NCI-H2081 (cell line): Measurements from ENCODE around the gene DMP1.

Experiments used
- DNase-seq, 2 experiments: peaks; one replicate each; lab custom pipeline; 2025; lab: John Stamatoyannopoulos, UW

DMP1 gene, protein sequence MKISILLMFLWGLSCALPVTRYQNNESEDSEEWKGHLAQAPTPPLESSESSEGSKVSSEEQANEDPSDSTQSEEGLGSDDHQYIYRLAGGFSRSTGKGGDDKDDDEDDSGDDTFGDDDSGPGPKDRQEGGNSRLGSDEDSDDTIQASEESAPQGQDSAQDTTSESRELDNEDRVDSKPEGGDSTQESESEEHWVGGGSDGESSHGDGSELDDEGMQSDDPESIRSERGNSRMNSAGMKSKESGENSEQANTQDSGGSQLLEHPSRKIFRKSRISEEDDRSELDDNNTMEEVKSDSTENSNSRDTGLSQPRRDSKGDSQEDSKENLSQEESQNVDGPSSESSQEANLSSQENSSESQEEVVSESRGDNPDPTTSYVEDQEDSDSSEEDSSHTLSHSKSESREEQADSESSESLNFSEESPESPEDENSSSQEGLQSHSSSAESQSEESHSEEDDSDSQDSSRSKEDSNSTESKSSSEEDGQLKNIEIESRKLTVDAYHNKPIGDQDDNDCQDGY

DNA sequence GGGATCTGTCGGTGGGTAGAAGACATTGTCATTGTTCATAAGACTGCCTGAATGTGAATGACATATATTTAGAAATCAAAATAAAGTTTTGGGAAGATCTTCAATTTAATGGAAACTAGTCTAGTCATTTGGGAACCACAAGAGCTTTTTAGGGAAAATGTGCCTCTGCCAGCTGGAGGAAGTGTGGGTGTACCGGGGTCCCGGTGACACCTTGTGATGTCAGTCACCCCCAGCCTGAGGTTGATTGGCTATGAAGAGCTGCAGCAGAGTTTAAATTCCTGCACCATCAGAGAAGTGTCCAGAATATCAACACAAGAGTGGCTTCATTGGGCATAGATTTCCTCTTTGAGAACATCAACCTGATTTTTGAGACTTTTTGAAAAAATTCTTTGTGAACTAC, at the start of gene DMP1:
DMP1 (plus strand) TSS at position 301 of the 400 bp plus-strand sequence. CDS start 6,213 bp downstream, outside the sequence.
- DNase-seq: no peak

DNA sequence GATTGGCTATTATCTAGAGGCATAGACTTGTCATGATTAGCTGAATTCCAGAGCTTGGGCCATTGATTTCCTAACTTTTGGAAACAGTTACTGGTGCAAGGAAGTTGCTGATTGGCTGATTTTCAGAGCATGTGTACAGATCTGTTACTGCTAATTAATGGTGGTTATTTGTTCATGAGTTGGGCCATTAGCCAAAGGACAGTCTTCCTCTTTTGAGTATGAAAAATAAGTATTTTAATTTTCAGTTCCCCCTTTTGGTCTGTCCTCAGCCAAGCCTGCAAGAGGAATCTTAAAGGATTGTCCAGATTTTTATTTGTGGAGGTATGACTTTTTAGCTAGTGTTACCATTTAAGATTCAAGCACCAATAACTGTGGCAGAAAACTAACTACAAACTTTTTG, 48.7 kb upstream of the DMP1 start:
- DNase-seq: no peak

DNA sequence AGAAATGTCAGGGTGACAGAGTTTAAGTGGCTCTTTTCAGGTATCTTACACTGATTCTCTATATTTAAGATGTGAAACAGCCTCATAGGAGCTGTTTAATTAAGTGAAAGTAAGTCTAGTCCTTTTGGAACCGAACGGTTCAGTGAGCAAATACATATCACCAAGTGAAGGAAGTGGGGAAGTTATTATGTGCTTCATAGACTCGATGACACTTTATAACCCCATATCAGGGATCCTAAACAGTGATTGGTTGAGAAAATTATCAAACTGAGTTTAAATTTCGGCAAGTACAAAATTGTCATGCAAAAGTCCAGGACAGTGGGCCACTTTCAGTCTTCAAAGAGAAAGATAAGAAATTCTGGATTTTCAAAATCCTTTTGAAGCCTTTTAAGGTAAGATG, 41.9 kb upstream of the DMP1 start, which contains the start of gene DSPP:
DSPP (plus strand) TSS at position 301 of the 400 bp plus-strand sequence. CDS start 2,380 bp downstream, outside the sequence.
- no peak for DNase-seq

DNA sequence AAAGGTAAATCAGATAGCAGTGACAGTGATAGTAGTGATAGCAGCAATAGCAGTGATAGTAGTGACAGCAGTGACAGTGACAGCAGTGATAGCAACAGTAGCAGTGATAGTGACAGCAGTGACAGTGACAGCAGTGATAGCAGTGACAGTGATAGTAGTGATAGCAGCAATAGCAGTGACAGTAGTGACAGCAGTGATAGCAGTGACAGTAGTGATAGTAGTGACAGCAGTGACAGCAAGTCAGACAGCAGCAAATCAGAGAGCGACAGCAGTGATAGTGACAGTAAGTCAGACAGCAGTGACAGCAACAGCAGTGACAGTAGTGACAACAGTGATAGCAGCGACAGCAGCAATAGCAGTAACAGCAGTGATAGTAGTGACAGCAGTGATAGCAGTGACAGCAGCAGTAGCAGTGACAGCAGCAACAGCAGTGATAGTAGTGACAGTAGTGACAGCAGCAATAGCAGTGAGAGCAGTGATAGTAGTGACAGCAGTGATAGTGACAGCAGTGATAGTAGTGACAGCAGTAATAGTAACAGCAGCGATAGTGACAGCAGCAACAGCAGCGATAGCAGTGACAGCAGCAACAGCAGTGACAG, 35.7 kb upstream of the DMP1 start:
- DNase-seq: no peak

DNA sequence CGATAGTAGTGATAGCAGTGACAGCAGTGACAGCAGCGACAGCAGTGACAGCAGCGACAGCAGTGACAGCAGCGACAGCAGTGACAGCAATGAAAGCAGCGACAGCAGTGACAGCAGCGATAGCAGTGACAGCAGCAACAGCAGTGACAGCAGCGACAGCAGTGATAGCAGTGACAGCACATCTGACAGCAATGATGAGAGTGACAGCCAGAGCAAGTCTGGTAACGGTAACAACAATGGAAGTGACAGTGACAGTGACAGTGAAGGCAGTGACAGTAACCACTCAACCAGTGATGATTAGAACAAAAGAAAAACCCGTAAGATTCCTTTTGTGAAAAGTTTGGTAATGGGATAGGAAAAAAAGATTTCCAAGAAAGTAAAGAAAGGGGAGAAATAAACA, 33.8 kb upstream of the DMP1 start:
- no peak for DNase-seq

DNA sequence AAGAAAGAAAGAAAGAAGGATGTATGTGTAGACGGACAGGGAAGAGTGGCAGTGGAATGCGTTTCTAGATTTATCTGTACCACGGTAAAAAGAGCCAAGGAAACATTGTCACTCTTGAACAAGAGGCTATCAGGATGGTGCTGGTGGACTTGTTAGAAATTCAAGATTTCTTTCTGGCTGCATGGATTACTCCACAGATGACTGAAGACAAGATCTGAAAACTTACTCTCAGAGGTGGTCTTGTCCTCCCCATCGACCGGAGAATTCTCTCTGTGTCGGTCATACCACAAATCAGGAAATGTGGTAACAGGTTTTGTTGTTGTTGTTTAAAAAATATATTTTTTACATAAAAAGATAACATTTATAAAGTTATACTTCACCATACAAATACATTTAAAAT, 30.0 kb upstream of the DMP1 start:
- no peak for DNase-seq

DNA sequence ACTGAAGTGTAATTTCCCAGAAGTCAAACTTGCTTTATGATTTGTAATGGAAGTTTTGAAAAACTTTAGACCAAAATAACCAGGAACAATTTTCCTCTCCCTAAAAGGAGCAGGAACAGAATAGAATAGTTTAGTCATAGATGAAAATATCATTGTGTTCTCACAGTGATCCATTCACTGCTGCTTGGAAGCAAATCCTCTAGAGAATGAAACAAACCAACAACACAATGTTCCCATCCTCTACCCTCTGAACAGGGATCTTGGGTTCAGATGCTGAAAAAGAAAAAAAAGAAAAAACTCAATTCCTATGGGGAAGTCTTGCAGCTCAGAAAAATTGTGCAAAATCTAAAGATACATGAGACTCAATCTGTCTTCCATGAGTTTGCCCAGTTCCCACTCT, 29.6 kb upstream of the DMP1 start:
- DNase-seq: no peak

DNA sequence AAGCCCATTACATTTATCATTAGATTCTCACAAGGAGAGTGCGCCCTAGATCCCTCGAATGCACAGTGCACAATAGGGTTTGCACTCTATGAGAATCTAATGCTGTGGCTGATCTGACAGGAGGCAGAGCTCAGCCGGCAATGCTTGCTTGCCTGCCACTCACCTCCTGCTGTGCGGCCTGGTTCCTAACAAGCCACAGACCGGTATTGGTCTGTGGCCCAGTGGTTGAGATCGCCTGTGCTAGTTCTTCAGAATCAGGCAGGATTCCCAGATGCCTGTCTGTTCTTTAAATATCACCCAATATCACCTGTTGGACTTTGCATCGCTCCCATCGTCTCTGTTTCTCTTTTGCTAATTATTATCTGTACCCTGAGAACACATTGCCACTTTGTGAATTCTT, 27.8 kb upstream of the DMP1 start:
- no peak for DNase-seq

DNA sequence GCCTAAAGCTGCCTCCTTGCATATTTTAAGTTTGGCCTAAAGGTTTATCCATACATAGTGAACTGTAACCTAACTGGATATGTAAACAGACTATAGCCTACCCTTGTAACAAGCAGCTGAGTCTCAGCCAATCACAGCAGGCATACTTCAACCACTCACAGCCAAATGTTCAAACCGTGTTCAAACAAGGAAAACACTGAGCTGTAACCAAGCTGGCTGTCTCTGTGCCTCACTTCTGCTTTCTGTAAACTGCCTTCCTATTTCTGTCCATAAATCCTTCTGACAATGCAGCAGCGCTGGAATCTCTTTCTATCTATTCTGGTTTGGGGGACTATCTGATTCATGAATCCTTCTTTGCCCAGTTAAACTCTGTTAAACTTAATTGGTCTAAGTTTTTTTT, 25.4 kb upstream of the DMP1 start:
- no peak for DNase-seq

DNA sequence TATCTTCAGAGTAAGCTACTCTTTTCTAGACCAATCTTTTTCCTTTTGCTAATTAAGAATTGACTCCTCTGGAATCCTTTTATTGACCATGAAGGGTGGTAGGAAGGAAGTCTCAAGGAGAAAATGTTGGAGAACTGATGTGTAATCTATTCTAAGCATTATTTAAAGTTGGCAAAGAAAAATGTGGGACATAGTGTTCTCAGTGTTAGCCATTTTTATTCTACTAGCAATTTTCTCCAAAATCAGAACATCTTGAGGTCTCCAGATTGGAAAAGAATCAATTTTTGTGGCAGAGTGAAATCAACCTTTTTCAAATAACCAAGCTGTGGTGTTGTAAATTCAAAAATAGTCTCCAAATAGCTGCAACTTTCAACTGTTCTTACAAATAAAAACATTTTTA, 18.4 kb upstream of the DMP1 start:
- no peak for DNase-seq

DNA sequence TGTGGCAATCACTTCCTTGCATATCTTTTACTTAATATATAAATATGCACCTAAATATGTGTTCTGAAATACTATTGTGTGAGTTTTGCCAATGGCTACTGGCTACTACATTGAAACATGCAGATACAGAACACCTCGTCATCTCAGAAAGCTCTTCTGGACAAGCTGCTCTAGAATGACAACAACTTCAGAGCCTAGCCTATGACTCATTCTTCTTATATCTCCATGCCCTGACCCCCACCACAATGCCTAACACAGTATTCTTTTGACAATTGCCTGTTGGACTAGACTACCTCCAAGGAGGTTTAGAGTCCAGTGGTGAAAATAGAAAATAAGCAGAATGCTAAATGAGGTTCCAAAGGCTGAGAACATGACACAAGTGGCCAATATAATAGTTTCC, 17.6 kb upstream of the DMP1 start:
- DNase-seq: no peak

DNA sequence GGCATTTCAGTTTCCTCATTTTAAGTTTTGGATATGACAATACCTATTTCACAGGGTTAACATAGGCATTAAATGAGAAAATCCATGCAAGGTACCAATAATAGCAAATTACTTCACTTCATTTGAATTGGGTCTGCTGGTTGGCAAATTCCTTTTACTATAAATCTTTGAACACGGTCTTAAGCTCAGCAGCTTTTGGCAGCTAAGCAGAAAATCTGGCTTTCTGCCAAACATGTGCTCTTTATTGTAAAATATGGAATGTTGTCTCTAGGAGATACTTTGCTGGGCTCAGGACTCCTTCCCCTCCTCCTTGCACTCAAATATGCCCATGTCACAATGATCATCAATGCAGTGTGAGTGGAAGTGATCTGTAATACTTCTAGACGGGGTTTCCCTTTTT, 16.8 kb upstream of the DMP1 start:
- peak in 1 of 2 experiments; percentile 29 for DNase-seq

DNA sequence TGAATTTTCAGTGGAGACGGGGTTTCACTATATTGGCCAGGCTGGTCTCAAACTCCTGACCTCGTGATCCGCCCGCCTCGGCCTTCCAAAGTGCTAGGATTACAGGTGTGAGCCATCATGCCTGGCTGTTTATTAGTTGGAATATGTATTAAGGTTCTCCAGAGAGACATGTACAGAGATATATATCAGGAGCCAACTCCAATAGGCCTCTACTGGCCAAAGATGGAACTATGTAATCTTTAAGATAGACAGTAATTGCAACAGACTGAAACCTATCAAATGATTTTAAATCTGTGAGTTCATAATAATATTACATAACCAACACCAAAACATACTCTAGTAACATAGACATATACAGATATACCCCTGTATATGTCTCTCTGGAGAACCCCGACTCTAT, 5.8 kb upstream of the DMP1 start:
- no peak for DNase-seq

DNA sequence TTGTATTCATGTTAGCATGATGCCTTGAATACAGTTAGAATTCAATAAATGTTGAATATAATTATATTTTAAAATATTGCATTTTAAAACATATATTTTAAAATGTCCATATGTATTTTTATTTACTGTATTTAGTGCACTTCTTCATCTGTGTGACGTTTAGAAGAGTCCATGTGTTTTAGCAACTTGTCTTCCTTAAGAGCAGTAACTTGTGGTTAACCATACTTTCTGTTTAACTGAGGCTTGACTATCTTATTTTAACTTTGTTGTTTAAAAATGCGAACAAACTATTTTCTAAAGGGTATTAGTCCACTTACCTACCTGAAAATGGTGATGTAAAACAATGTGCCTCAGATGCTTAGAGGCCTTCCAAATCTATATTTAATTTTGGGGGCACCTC, 858 bp downstream of the DMP1 start:
- DNase-seq: no peak

DNA sequence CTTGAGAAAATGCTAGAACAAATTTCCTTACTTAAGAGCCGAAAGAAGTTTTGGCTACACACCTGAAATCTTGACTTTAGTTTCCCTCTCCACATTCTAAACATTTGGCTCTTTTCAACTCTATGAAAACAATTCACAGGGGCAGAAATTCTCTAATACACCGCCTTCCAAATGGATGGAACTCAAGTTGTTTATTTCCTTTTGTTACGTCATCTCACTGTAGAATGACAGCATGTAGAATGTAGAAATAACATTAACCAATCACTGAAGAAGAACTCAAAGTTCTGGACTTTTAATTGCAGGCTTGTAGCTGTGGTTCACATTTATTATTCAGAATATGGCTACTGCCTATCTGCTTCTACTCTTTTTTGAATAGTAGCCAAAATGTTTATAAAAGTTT, 1.9 kb downstream of the DMP1 start:
- no peak for DNase-seq

DNA sequence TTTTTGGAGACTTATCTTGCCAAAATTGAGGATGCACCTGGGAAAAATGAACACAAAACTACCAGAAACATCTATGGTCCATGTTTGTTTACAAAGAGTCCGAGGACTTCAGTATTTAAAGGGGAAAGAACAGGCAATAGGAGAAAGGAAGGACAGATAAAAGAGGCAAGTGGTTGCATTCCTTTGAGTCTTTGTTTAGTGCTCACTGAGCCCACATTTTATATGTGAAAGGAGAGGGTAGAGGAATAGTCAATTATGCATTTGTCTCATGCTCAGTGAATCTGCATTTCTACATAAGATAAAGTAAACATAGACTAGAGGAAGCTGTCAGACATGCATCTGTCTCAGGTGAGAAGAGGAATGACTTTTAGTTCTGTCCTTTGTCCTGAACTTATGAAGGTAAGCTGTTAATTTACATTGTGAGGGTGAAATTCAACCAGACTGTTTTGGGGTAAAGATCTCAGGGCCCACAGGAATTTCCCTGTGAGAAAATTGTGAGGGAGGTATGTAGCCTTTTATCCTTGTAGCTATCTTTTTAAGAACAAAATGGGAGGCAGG, 4.5 kb downstream of the DMP1 start:
- no peak for DNase-seq

DNA sequence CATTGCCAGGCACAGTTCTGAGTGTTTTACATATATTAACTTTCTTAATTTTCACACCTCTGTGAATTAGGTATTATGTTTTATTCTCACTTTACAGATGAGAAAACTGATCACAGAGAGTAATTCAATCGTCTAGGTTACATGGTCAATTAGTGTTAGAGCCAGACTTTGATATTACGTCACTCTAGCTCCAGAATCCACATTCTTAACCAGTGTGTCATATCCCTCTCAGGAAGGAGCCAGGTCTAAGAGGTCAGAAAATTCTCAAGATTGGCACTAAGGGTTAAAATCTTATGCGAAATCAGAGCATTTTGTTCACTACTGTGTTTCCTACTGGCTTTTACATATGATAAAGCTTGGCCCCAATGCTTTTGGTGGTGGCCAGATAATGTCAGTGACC, 7.4 kb downstream of the DMP1 start:
- no peak for DNase-seq

DNA sequence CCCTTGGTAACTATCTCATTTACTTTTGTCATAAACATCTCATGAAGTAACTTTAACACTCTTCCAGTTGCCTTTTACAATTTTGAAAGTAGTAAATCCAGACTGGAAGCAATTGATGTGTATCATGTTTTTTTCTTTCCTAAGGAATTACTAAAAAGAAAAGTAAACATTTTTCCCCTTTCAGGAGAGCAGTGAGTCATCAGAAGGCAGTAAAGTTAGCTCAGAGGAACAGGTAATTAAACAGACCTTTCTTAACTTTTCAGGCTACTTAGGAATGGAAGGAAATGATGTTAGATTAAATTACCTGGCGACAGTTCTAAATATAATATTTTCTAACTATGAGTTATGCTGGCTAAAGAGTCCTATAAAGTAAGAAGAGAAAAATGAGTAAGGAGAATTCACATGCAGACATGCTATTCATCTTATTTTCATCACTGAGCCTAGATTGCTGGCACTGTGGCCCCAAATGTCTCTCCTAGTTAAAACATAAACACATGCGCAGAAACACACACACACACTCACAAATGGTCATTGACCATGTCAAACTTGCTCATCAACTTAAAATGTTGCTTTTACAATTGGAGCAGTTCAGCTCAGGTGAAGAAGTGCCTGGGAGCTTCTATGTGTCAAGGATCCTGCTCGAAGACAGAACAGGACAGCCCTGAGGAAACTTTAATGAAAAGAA, 9.3 kb downstream of the DMP1 start:
- no peak for DNase-seq

DNA sequence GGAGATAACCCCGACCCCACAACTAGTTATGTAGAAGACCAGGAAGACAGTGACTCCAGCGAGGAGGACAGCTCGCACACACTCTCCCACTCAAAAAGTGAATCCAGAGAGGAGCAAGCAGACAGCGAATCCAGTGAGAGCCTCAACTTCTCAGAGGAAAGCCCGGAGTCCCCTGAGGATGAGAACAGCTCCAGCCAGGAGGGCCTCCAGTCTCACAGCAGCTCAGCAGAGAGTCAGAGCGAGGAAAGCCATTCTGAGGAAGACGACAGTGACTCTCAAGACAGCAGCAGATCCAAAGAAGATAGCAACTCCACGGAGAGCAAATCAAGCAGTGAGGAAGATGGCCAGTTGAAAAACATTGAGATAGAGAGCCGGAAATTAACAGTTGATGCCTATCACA, 12.8 kb downstream of the DMP1 start:
- no peak for DNase-seq

DNA sequence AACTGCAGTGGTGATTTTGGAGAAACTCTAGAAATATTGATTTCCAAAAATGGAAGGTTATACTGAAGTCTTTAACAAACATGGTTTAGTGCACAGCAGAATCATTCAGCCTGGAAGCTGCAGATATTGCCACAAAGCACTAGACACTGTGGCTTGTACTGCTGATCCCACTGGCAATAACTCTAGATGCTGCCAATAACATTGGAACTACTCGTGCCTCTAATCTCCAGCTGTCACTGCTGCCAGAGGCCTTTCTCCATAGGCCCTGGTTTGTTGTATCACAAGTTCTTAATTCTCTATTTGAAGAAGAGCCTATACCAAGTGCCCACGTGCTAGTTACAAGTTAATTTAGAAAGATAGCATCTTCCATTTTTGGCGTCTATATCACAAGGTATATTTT, 19.3 kb downstream of the DMP1 start:
- no peak for DNase-seq

DNA sequence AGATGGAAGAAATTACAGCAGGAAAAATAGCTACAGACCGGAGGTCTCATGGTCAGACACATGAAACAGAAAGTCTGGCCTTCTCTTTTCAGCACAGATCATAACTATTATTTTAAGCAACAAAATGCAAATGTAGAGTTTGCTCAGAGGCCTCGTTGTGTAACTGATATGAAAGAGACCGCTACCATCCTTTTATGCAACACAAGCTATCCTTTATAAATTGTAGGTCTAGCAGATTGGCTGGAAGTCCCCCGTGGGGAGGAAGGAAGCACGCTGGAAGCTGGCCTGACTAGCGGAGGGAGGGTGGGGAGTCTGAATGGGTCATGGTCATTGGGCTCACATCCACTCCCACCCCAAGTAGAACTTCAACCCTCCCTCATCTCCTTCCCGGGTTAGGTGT, 27.7 kb downstream of the DMP1 start:
- DNase-seq: no peak

DNA sequence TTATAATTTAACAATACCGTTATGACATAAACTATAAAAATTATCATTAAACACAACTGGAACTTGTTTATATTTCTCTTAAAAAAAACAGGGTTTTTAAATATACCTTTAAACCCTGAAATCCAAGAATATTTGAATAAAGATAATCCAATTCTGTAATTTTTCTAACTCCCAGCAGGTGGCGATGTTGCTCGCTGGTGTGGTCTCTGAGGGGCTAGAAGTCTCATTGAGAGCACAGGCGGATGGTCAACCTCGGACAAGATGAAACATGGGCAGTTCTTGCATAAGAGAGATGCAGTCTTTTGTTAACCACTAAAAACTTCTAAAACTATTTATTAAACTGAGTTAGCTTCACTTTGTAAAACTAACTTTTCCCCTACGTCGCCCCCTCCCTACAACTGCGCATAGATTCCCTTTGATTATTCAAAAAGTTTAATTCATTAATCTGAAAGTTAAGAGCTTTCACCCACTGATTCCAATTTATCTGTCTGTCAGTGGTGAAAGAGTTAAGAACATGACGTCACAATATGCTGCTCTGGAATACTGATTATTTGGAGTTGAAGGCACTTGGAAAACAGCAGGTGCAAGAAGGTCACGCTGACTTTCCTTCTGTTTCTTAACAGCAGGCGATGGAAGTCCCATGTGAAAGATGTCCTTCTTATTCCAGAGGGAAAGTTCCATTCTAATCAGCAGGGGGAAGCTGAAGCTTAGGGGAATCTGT, 29.5 kb downstream of the DMP1 start:
- DNase-seq: peak; percentile 1 to 27
